Activated naive CD8-positive, alpha-beta T cell treated with anti-CD3 and anti-CD28 coated beads, Interleukin-2, amount 50 U/mL, for 24 hours (primary cell): ENCODE results near the gene ARFGEF2.
"Not testable (repeated sequence)": the region's sequence is repeated elsewhere in the genome, so short reads cannot be mapped to it uniquely, and the experiment has no call there.

Source experiments
- ATAC-seq: fragments of 150-1000 bp; cut with Tn5 transposase; one replicate; pipeline ENCODE4 v1.10.0; 2021
- DNase-seq: peaks from one replicate; pipeline ENCODE4 v3.0.0; 2021
- H3K27ac Mint-ChIP-seq: one replicate; pipeline ENCODE4 v1.8.0; 2021; ENCODE audit warnings: mild to moderate bottlenecking, mixed read lengths
- H3K27me3 Mint-ChIP-seq: one replicate; pipeline ENCODE4 v1.8.0; 2021; ENCODE audit warnings: mixed read lengths
- H3K36me3 Mint-ChIP-seq: one replicate; pipeline ENCODE4 v1.8.0; 2021; ENCODE audit warnings: low read depth, mixed read lengths
- H3K4me1 Mint-ChIP-seq: one replicate; pipeline ENCODE4 v1.8.0; 2021; ENCODE audit warnings: mixed read lengths
- H3K4me3 Mint-ChIP-seq: one replicate; pipeline ENCODE4 v1.8.0; 2021; ENCODE audit warnings: mild to moderate bottlenecking, moderate library complexity, mixed read lengths
- H3K9me3 Mint-ChIP-seq: one replicate; pipeline ENCODE4 v1.8.0; 2021; ENCODE audit warnings: mixed read lengths

The ARFGEF2 gene

DNA sequence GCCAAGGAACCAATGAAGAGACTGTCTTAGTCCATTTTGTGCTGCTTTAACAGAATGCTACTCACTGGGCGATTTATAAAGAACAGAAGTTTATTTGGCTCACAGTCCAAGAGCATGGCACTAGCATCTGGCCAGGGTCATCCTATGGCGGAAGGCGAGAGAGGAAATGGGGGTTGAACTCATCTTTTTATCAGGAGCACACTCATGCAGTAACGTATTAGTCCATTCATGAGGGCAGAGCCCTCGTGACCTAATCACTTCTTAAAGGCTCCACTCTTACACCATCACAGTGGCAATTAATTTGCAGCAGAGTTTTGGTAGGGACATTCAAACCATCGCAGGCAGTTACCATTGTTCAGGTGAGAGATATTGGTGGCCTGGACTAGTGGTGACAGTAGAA is 8.5 kb downstream of the ARFGEF2 start:
- DNase-seq (no peak), ATAC-seq (no peak)
- Mint-ChIP-seq H3K4me3 (no peak overlapping the region), H3K36me3 (peaks cover 8% of the 10 kb centered on the region), H3K9me3 (no peaks in the 10 kb centered on the region), H3K4me1 (peaks cover 35% of the 10 kb centered on the region), H3K27ac (no peak overlapping the region), H3K27me3 (no peaks in the 10 kb centered on the region)

DNA sequence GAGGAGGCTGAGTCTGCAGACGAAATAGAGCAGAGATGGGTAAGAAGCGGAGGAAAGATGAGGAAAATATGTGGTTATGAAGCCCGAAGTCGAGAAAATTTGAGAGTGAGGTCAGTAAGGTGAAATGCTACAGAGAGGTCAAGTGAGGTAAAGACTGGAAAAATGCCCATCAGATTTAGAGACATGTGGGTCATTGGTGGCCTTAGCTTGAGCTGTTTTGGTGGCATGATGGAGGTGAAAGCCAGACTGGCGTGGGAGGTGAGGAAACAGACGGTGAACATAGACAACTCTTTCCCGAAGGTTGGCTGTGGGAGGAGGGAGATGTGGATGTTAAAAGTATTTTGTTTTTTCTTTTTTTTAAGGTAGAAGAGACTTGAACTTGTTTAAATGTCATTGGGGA is 9.4 kb downstream of the ARFGEF2 start:
- H3K9me3 Mint-ChIP-seq, result no peaks in the 10 kb centered on the region
- H3K4me3 Mint-ChIP-seq, result no peak overlapping the region
- no peaks in the 10 kb centered on the region for H3K27me3 Mint-ChIP-seq
- DNase-seq, result no peak
- no peak overlapping the region for H3K27ac Mint-ChIP-seq
- peaks cover 30% of the 10 kb centered on the region for H3K4me1 Mint-ChIP-seq
- H3K36me3 Mint-ChIP-seq, result peaks cover 8% of the 10 kb centered on the region
- ATAC-seq, result no peak

DNA sequence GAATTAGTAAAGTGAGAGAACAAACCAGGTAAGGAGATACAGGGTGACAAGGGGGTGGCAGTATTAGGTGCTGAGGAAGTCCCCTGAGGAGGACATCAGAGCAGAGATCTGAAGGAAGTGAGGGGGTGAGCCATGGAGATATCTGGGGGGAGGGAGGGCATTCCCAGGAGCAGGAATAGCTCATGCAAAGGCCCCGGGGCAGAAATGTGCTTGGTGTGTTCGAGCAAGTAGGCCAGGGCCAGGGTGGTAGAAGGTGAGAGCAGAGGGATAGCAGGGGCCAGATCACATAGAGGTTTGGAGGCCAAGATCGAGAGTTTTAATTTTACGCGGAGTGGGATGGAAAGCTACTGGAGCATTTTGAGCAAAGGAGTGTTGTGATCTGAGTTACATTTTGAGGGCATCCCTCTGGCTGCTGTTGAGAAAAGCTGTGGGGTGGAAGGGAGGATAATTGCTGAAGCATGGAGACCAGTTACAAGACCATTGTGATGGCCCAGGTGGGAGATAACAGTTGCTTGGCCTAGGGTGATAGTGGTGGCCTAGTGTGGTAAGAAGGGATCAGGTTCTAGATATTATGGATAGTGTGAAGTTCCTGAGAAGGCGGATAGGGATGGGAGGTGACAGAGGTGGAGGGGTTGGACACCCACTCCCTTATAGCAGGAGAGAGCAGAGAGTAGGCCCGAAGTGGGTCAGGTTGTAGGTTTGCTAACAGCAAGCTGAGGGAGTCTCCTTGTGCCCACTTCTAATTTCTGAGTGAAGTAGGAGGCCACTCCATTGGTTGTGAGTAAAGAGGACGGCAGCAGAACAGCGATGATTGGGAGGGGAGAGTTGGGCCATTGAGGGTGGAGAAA is 10.2 kb downstream of the ARFGEF2 start:
- Mint-ChIP-seq H3K27ac (no peak overlapping the region), H3K4me1 (peaks cover 22% of the 10 kb centered on the region), H3K4me3 (no peak overlapping the region), H3K27me3 (no peaks in the 10 kb centered on the region), H3K36me3 (peaks cover 7% of the 10 kb centered on the region), H3K9me3 (no peaks in the 10 kb centered on the region)
- no peak for ATAC-seq
- DNase-seq, result no peak

DNA sequence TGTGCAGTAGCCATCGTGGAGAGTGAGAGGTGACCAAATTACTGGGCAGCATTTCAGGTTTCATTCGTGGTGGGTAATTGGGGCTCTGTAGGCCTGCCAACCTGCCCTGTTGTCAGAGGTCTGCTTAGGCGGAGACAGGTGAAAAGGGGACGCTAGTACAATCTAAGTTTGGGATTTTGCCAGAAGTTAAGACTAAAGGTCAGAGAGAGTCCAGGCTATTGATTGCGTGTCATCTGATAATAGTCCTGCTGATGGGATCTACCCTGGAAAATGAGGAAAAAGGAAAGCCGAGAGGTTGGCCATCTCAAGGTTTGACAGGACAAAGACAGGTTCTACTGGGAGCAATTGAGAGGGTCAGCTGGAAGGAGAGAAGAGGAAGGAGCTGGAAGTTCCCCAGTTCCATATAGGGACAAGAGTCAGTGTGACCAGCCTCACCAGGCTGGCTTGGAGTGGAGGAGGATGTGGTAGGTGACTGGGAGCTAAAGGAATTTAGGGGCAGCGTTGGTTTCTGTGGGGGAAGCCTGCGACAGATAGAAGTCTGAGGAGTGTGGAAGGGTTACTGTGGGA is 10.9 kb downstream of the ARFGEF2 start:
- Mint-ChIP-seq H3K9me3 (no peaks in the 10 kb centered on the region), H3K36me3 (peaks cover 4% of the 10 kb centered on the region), H3K27me3 (no peaks in the 10 kb centered on the region), H3K4me1 (peaks cover 22% of the 10 kb centered on the region), H3K27ac (no peak overlapping the region), H3K4me3 (no peak overlapping the region)
- DNase-seq (no peak), ATAC-seq (no peak)

DNA sequence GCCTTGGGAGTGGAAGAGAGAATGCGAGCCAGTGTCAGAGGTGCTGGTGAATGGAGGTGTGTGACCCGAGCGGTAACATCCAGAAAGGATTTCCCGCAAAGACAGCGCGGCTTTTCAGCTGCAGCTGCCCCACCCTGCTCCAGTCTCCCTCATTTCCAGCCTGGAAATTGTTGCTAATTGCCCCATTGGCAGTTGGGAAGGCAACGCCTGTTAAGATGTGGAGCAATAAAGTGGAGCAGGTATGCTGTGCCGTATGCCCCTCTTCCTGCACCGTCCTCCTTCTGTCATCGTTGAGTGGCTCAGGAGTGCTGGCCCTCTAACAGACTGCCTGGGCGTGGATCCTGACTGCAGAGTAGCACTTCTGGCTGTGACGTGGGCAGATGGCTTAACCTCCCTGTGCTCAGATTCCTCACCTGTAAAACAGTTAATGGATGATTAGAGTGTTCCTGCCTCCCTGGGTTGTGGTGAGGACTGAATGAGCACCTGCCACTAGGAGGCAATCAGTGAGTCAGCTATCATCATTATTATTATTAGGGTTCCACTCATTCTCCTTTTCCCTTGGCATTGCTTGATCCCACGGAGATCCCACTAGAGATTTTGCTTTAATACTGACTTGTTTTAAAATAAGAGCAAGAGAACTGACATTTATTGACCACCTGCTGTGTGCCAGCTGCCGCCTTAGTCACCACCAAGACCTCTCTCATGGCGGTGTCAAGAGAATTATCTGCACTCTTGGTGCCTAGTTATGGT is 11.7 kb downstream of the ARFGEF2 start:
- Mint-ChIP-seq H3K36me3 (peaks cover 4% of the 10 kb centered on the region), H3K27ac (no peak overlapping the region), H3K4me1 (peaks cover 23% of the 10 kb centered on the region), H3K4me3 (no peak overlapping the region), H3K9me3 (no peaks in the 10 kb centered on the region), H3K27me3 (no peaks in the 10 kb centered on the region)
- ATAC-seq (no peak), DNase-seq (no peak)

DNA sequence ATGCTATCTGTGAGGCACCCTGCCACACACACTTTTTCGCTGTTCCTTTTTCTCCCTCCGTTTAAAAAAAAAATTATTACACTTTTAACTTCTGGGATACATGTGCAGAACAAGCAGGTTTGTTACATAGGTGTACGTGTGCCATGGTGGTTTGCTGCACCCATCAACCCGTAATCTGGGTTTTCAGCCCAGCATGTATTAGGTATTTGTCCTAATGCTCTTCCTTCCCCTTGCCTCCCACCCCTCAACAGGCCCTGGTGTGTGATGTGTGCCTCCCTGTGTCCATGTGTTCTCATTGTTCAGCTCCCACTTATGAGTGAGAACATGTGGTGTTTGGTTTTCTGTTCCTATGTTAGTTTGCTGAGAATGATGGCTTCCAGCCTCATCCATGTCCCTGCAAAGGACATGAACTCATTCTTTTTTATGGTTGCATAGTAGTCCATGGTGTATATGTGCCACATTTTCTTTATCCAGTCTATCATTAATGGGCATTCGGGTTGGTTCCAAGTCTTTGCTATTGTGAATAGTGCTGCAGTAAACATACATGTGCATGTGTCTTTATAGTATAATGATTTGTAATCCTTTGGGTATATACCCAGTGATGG is 12.9 kb downstream of the ARFGEF2 start:
- not testable (repeated sequence) for H3K9me3 Mint-ChIP-seq, ATAC-seq, H3K27me3 Mint-ChIP-seq, H3K27ac Mint-ChIP-seq, H3K36me3 Mint-ChIP-seq, DNase-seq, H3K4me3 Mint-ChIP-seq
- peaks cover 25% of the 10 kb centered on the region for H3K4me1 Mint-ChIP-seq

DNA sequence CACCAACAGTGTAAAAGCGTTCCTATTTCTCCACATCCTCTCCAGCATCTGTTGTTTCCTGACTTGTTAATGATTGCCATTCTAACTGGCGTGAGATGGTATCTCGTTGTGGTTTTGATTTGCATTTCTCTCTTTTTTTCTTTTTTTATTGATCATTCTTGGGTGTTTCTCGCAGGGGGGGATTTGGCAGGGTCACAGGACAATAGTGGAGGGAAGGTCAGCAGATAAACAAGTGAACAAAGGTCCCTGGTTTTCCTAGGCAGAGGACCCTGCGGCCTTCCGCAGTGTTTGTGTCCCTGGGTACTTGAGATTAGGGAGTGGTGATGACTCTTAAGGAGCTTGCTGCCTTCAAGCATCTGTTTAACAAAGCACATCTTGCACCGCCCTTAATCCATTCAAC is 13.5 kb downstream of the ARFGEF2 start:
- H3K4me3 Mint-ChIP-seq, H3K36me3 Mint-ChIP-seq, ATAC-seq, H3K27me3 Mint-ChIP-seq, H3K9me3 Mint-ChIP-seq, DNase-seq: not testable (repeated sequence)
- H3K4me1 Mint-ChIP-seq, result peaks cover 30% of the 10 kb centered on the region
- H3K27ac Mint-ChIP-seq, result peak overlapping the region; percentile 18

DNA sequence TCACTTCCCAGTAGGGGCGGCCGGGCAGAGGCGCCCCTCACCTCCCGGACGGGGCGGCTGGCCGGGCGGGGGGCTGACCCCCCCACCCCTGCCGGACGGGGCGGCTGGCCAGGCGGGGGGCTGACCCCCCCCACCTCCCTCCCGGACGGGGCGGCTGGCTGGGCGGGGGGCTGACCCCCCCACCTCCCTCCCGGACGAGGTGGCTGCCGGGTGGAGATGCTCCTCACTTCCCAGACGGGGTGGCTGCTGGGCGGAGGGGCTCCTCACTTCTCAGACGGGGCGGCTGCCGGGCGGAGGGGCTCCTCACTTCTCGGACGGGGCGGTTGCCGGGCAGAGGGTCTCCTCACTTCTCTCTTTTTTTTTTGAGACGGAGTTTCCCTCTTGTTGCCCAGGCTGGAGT is 14.7 kb downstream of the ARFGEF2 start:
- H3K9me3 Mint-ChIP-seq, H3K27me3 Mint-ChIP-seq, DNase-seq, ATAC-seq, H3K36me3 Mint-ChIP-seq, H3K4me3 Mint-ChIP-seq, H3K27ac Mint-ChIP-seq: not testable (repeated sequence)
- H3K4me1 Mint-ChIP-seq, result peaks cover 30% of the 10 kb centered on the region

DNA sequence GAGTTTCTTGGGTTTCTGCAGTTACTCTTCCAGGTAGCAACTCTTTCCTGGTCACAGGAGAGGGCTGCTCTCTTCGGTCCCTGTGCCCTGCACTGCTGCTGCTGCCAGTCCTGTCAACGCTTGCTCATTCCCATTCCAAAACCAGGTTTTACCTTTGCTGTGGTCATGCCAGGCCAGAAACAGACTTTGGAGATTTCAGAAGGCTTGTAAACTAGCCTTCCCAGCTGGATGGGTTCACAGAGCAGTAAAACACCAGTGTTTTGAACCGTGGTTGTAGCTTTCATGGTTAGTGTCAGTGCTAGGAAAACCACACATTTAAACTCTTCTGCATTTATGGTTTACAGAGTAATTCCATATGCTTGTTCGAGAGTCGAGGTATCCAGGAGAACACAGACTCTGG is 16.2 kb downstream of the ARFGEF2 start:
- DNase-seq (no peak), ATAC-seq (no peak)
- Mint-ChIP-seq H3K4me1 (peaks cover 30% of the 10 kb centered on the region), H3K4me3 (no peak overlapping the region), H3K9me3 (no peaks in the 10 kb centered on the region), H3K27me3 (no peaks in the 10 kb centered on the region), H3K27ac (no peak overlapping the region), H3K36me3 (peaks cover 10% of the 10 kb centered on the region)

DNA sequence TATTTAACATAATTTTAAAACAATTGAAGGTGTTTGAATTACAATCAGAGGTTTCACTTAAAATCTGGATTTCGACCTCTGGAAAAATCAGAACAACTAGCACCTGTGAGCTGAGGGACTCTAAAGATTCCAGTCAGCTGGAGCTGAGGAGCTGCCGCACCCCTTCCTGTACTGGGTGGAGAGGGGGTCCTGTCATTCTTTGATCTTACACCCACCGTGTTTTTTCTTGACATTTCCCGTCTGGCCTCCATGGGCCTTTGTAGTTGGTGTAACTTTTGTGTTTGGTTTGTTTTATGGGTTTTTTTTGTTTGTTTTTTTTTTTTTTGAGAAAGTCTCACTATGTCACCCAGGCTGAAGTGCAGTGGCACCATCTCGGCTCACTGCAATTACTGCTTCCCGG is 17.2 kb downstream of the ARFGEF2 start:
- ATAC-seq (no peak), DNase-seq (no peak)
- H3K9me3 Mint-ChIP-seq, result no peaks in the 10 kb centered on the region
- H3K4me3 Mint-ChIP-seq, result no peak overlapping the region
- H3K27me3 Mint-ChIP-seq, result no peaks in the 10 kb centered on the region
- H3K36me3 Mint-ChIP-seq, result peaks cover 10% of the 10 kb centered on the region
- H3K27ac Mint-ChIP-seq, result no peak overlapping the region
- H3K4me1 Mint-ChIP-seq, result peaks cover 26% of the 10 kb centered on the region

DNA sequence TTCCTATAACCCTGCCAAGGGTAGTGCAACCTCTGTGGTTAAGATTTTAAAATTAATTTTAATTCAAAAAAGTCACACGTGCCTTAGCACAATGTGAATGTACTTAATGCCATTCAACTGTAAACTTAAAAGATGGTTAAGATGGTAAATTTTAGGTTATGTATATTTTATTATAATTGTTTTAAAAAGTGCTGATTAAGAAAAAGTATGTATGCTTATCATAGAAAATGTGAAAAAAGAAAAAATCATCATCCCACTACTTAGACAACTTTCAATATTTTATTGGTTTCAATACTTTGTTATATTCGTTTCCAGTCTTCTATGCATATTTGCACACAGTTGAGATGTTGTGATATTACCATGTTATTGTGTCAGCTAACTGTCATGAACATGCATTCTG is 18.7 kb downstream of the ARFGEF2 start:
- Mint-ChIP-seq H3K36me3 (peaks cover 15% of the 10 kb centered on the region), H3K9me3 (no peaks in the 10 kb centered on the region)

DNA sequence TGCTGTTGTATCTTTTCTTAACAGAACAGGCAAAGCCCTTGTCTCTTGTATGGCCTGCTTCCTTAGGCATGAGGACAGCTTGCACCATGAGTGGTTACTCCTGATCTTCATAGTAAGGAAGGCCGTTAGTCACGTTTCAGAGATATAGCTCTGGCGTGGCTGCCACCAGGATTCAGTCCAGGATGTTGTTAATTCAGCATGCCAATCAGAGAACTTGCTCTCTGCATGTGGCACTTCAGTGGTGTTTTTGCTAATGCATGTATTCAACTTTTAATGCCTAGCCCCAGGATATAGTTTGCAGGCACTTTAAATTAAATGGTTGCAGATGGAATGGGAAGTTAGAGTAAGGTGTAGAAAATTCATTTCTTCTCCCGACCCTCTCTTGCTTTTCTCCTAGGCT is 20.0 kb downstream of the ARFGEF2 start:
- no peak for DNase-seq
- H3K27ac Mint-ChIP-seq, result no peak overlapping the region
- H3K36me3 Mint-ChIP-seq, result peaks cover 20% of the 10 kb centered on the region
- ATAC-seq, result no peak
- H3K9me3 Mint-ChIP-seq, result no peaks in the 10 kb centered on the region
- no peaks in the 10 kb centered on the region for H3K27me3 Mint-ChIP-seq
- H3K4me3 Mint-ChIP-seq, result no peak overlapping the region
- H3K4me1 Mint-ChIP-seq, result peaks cover 20% of the 10 kb centered on the region

More for the DNA sequence above, 18.7 kb downstream of the ARFGEF2 start:
- Mint-ChIP-seq H3K27ac (no peak overlapping the region), H3K4me3 (no peak overlapping the region), H3K27me3 (no peaks in the 10 kb centered on the region), H3K4me1 (peaks cover 20% of the 10 kb centered on the region)
- ATAC-seq (no peak), DNase-seq (no peak)

DNA sequence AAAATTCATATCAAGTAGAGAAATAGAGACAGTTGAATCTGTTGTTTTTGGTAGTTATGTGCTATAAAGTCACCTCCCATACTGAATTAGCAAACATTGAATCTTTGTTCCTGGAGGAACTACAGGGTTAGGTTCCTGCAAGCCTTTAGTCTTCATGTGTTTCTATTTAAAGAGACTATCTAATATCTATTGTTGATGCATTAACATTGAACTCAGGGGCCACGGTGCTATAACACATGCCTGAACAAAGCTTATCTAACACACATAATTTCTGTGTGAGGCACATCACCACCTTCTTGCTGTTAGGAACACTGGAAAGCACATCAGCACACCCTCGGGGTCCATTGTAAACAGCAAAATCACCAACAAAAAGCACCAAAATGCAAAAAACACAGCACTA is 21.2 kb downstream of the ARFGEF2 start:
- no peak for DNase-seq
- Mint-ChIP-seq H3K9me3 (no peaks in the 10 kb centered on the region), H3K27me3 (no peaks in the 10 kb centered on the region), H3K4me3 (no peak overlapping the region), H3K36me3 (peaks cover 20% of the 10 kb centered on the region), H3K27ac (no peak overlapping the region), H3K4me1 (peaks cover 13% of the 10 kb centered on the region)
- no peak for ATAC-seq

DNA sequence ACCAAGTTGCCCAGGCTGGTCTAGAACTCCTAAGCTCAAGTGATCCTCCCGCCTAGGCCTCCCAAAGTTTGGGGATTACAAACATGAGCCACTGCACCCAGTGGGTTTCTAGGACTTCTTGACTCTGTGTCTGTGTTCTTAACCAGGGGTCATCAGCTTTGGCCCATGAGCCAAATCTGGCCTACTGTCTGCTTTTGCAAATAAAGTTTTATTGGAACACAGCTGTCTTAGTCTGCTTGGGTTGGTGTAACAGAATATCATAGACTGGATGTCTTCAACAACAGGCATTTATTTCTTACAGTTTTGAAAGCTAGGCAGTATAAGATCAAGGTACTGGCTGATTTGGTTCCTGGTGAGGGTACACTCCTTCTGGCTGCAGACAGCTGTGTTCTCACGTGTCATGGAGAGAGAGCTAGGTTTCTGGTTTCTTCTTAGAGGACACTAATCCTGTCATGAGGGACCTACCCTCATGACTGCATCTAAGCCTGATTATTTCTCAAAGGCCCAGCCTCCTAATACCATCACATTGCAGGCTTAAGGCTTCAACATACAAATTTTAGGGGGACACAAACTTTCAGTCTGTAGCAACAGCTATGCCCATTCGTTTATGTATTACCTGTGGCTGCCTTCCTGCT is 23.3 kb downstream of the ARFGEF2 start:
- Mint-ChIP-seq H3K27ac (no peak overlapping the region), H3K4me3 (no peak overlapping the region), H3K36me3 (peaks cover 20% of the 10 kb centered on the region), H3K9me3 (no peaks in the 10 kb centered on the region), H3K4me1 (peaks cover under 1% of the 10 kb centered on the region), H3K27me3 (no peaks in the 10 kb centered on the region)
- DNase-seq, result no peak
- ATAC-seq, result no peak
